Fibroblast of lung (primary cell): ENCODE measurements around the gene OPN4.

Source experiments
- CTCF ChIP-seq, 2 donors: IDR thresholded peaks in 1 of 2; conservative IDR thresholded peaks in 1 of 2; 1 replicate in 1 of 2; 2 replicates in 1 of 2; pipeline ENCODE4 v1.5.1; 2011 to 2012; ENCODE audit warnings: low read length in 2 of 2, control low read depth in 1 of 2, inconsistent platforms in 1 of 2, low read depth in 1 of 2, mild to moderate bottlenecking in 1 of 2
- EZH2 ChIP-seq: IDR thresholded peaks from 2 replicates; pipeline ENCODE4 v1.5.1; 2012; ENCODE audit warnings: low read length, control low read depth, mild to moderate bottlenecking; ENCODE audit errors: missing control alignments

GRCh38 chr10:86659721-86660453 lies 5.5 kb downstream of the OPN4 start:
- no peak for TF ChIP-seq CTCF (conservative IDR thresholded peaks at IDR 0.05 in 1 of 2, IDR thresholded peaks at IDR 0.05 in 1 of 2; ENCODE audit: low read depth in 1 of 2, low read length in 2 of 2)
- no peak for TF ChIP-seq EZH2
